ENCODE data around the gene PELI2.
A peak's percentile ranks its signal among the peaks of the same experiment; 100 is the strongest.

Gene PELI2

DNA sequence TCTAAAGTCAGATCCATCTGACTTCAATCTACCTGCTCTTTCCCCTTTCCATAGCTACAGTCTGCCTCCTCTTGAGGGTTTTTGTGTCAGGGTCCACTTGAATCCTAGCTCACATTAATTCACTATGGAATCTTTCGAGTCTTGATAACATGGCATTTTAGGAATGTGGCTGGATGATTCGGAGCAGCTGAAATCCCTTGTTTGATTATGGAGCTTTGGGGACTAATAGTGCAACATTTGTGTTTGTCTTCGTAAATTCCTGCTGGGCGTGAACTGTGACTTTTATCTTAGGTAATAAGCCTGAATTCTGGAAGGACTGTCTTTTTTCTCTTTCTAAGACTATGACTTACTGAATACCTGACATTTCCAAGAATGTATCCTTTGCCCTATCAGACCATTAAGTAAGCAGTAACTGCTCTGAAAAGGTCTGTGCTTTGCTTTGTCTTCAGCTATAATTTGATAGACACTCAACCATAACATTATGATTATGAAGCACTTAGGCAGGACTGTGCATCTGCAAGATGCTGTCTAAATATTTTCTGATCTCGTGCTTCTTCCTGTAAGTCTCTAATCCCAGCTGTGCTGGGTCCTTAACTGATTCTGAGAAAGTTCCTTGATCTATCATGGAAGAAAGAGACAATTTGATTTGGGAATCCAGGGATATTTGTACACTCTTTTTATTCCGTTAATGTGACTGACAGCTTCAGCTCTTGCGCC lies 19.0 kb upstream of the PELI2 start:
- no peak overlapping the region for H3K4me3 ChIP-seq (ENCODE audit: low read length)
- no peak overlapping the region for H3K9ac ChIP-seq (ENCODE audit: low read depth, low read length)
- 88% methylated on average over 7 of the region's 7 CpGs for WGBS
- H3K4me1 ChIP-seq (ENCODE audit: insufficient read depth, low read length): no peaks in the 10 kb centered on the region
- no peaks in the 10 kb centered on the region for H3K27me3 ChIP-seq (ENCODE audit: insufficient read depth, low read length)
- H3K9me3 ChIP-seq (ENCODE audit: insufficient read depth, low read depth, low read length): no peaks in the 10 kb centered on the region
- no peaks in the 10 kb centered on the region for H3K36me3 ChIP-seq (ENCODE audit: insufficient read depth, low read length)
- H3K27ac ChIP-seq (ENCODE audit: low read depth, low read length): no peak overlapping the region

- WGBS: 96% methylated on average over 3 of the region's 3 CpGs
- no peak overlapping the region for H3K9ac ChIP-seq (ENCODE audit: low read depth, low read length)
- H3K9me3 ChIP-seq (ENCODE audit: insufficient read depth, low read depth, low read length): no peaks in the 10 kb centered on the region
Measured at GRCh38 chr14:56100556-56100955, 17.7 kb upstream of the PELI2 start.

DNA sequence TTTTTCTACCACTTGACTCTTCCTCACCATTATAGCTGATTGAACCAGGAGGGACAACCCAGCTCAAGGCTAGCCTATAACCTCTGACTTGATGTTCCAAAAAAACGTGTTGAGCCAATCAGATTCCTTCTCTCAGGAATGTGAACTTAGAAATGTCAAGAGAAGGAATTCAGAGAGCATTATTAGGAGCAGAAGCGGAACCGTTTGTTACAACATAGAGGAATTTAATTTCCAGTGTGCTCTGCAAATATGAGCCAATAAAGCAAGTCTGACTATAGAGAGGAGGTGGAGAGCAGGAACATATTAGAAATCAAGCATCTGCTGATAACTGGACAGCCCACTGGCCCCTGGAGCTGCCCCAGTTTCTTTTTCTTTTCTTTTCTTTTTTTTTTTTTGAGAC lies 15.3 kb upstream of the PELI2 start:
- H3K27ac ChIP-seq (ENCODE audit: low read depth, low read length): no peak overlapping the region
- H3K9ac ChIP-seq (ENCODE audit: low read depth, low read length): no peak overlapping the region
- no peak overlapping the region for H3K4me3 ChIP-seq (ENCODE audit: low read length)
- no peaks in the 10 kb centered on the region for H3K4me1 ChIP-seq (ENCODE audit: insufficient read depth, low read length)
- WGBS: 95% methylated on average over 3 of the region's 3 CpGs
- no peaks in the 10 kb centered on the region for H3K36me3 ChIP-seq (ENCODE audit: insufficient read depth, low read length)
- H3K9me3 ChIP-seq (ENCODE audit: insufficient read depth, low read depth, low read length): no peaks in the 10 kb centered on the region
- H3K27me3 ChIP-seq (ENCODE audit: insufficient read depth, low read length): no peaks in the 10 kb centered on the region

More at GRCh38 chr14:56100556-56100955, 17.7 kb upstream of the PELI2 start:
- Histone ChIP-seq H3K27me3 (ENCODE audit: insufficient read depth, low read length) (no peaks in the 10 kb centered on the region), H3K4me1 (ENCODE audit: insufficient read depth, low read length) (no peaks in the 10 kb centered on the region), H3K36me3 (ENCODE audit: insufficient read depth, low read length) (no peaks in the 10 kb centered on the region), H3K4me3 (ENCODE audit: low read length) (no peak overlapping the region), H3K27ac (ENCODE audit: low read depth, low read length) (no peak overlapping the region)

DNA sequence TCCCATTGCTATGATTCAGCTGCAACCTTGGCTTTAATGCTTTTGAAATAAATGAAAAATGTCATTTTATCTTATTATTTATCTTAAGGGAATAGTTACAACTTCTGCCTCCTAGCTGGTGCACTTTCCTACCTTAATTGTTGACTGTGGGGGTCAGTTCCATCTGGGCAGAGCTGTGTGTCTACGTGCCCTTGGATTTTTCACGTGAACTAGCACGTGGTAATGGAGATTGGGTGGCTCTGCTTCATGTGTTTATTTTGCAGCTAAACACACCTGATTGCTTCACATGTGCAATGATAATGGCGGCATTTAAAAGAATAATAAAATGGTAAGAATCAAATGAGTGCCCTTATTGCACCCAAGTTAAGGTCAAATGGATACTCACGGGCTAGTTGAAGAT lies 10.6 kb upstream of the PELI2 start:
- whole genome bisulfite sequencing: 90% methylated on average over 5 of the region's 5 CpGs
- no peaks in the 10 kb centered on the region for H3K27me3 ChIP-seq (ENCODE audit: insufficient read depth, low read length)
- H3K4me1 ChIP-seq (ENCODE audit: insufficient read depth, low read length): no peaks in the 10 kb centered on the region

DNA sequence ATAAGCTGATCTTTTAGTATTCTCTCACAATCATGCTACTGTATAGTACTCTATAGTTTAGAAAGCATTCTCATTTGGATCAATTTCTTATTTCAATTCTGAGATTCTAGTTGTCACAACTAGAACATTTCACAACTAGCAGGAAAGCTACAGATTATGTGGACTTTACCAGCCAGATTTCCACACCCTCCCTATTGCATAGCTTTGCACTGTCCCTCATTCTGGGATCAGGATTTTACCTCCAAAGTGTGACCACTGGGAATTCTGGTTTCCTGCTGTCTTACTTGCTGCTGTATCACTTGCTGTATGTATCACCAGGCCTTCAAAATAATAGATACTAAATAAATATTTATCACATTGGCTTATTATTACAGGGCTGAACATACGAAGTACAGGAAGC lies 10.2 kb upstream of the PELI2 start:
- no peaks in the 10 kb centered on the region for H3K27me3 ChIP-seq (ENCODE audit: insufficient read depth, low read length)
- no peak overlapping the region for H3K4me3 ChIP-seq (ENCODE audit: low read length)
- no peaks in the 10 kb centered on the region for H3K9me3 ChIP-seq (ENCODE audit: insufficient read depth, low read depth, low read length)
- H3K9ac ChIP-seq (ENCODE audit: low read depth, low read length): no peak overlapping the region
- no peaks in the 10 kb centered on the region for H3K36me3 ChIP-seq (ENCODE audit: insufficient read depth, low read length)
- H3K4me1 ChIP-seq (ENCODE audit: insufficient read depth, low read length): no peaks in the 10 kb centered on the region
- no peak overlapping the region for H3K27ac ChIP-seq (ENCODE audit: low read depth, low read length)
- WGBS: no CpG with 5 or more reads among the region's 1 CpG

More for the DNA sequence above, 10.6 kb upstream of the PELI2 start:
- Histone ChIP-seq H3K36me3 (ENCODE audit: insufficient read depth, low read length) (no peaks in the 10 kb centered on the region), H3K9ac (ENCODE audit: low read depth, low read length) (no peak overlapping the region), H3K27ac (ENCODE audit: low read depth, low read length) (no peak overlapping the region), H3K9me3 (ENCODE audit: insufficient read depth, low read depth, low read length) (no peaks in the 10 kb centered on the region), H3K4me3 (ENCODE audit: low read length) (no peak overlapping the region)

DNA sequence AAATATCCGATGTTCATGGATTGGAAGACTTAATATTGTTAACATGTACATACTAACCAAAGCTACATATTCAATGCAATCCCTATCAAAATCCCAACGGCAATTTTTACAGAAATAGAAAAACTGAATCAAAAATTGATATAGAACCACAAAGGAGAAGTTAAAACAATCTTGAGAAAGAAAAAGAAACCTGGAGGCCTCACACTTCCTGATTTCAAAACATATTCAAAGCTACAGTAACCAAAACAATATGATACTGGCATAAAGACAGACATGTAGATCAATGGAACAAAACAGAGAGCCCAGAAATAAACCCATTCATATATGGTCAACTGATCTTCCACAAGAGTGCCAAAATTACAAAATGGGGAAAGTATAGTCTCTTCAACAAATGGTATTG lies 5.4 kb upstream of the PELI2 start:
- H3K9me3 ChIP-seq (ENCODE audit: insufficient read depth, low read depth, low read length): no peaks in the 10 kb centered on the region
- H3K4me1 ChIP-seq (ENCODE audit: insufficient read depth, low read length): peaks cover 14% of the 10 kb centered on the region
- no peaks in the 10 kb centered on the region for H3K27me3 ChIP-seq (ENCODE audit: insufficient read depth, low read length)
- no peaks in the 10 kb centered on the region for H3K36me3 ChIP-seq (ENCODE audit: insufficient read depth, low read length)
- WGBS: 100% methylated on average over 1 of the region's 2 CpGs
- no peak overlapping the region for H3K4me3 ChIP-seq (ENCODE audit: low read length)
- H3K9ac ChIP-seq (ENCODE audit: low read depth, low read length): no peak overlapping the region
- no peak overlapping the region for H3K27ac ChIP-seq (ENCODE audit: low read depth, low read length)

GRCh38 chr14:56115334-56115870 lies 2.8 kb upstream of the PELI2 start:
- peaks cover 8% of the 10 kb centered on the region for H3K27me3 ChIP-seq (ENCODE audit: insufficient read depth, low read length)
- no peak overlapping the region for H3K9ac ChIP-seq (ENCODE audit: low read depth, low read length)
- no peak overlapping the region for H3K4me3 ChIP-seq (ENCODE audit: low read length)
- no peak overlapping the region for H3K27ac ChIP-seq (ENCODE audit: low read depth, low read length)
- no peaks in the 10 kb centered on the region for H3K9me3 ChIP-seq (ENCODE audit: insufficient read depth, low read depth, low read length)
- no peaks in the 10 kb centered on the region for H3K36me3 ChIP-seq (ENCODE audit: insufficient read depth, low read length)
- H3K4me1 ChIP-seq (ENCODE audit: insufficient read depth, low read length): peaks cover 21% of the 10 kb centered on the region
- WGBS: 86% methylated on average over 3 of the region's 3 CpGs

GRCh38 chr14:56115976-56116893 lies 2.0 kb upstream of the PELI2 start:
- Histone ChIP-seq H3K27ac (ENCODE audit: low read depth, low read length) (no peak overlapping the region), H3K9me3 (ENCODE audit: insufficient read depth, low read depth, low read length) (no peaks in the 10 kb centered on the region), H3K36me3 (ENCODE audit: insufficient read depth, low read length) (no peaks in the 10 kb centered on the region), H3K4me3 (ENCODE audit: low read length) (no peak overlapping the region), H3K4me1 (ENCODE audit: insufficient read depth, low read length) (peaks cover 27% of the 10 kb centered on the region), H3K9ac (ENCODE audit: low read depth, low read length) (no peak overlapping the region), H3K27me3 (ENCODE audit: insufficient read depth, low read length) (peaks cover 16% of the 10 kb centered on the region)
- 88% methylated on average over 8 of the region's 8 CpGs for WGBS

GRCh38 chr14:56118611-56119181 lies 485 bp downstream of the PELI2 start:
- Histone ChIP-seq H3K4me3 (ENCODE audit: low read length) (peak overlapping the region; percentile 76), H3K27me3 (ENCODE audit: insufficient read depth, low read length) (peaks cover 22% of the 10 kb centered on the region), H3K9me3 (ENCODE audit: insufficient read depth, low read depth, low read length) (no peaks in the 10 kb centered on the region), H3K9ac (ENCODE audit: low read depth, low read length) (peak overlapping the region; percentile 66), H3K27ac (ENCODE audit: low read depth, low read length) (peak overlapping the region; percentile 32; the same call in 1 of the 2 replicates), H3K4me1 (ENCODE audit: insufficient read depth, low read length) (peaks cover 27% of the 10 kb centered on the region), H3K36me3 (ENCODE audit: insufficient read depth, low read length) (no peaks in the 10 kb centered on the region)
- under 1% methylated on average over 87 of the region's 87 CpGs for WGBS

DNA sequence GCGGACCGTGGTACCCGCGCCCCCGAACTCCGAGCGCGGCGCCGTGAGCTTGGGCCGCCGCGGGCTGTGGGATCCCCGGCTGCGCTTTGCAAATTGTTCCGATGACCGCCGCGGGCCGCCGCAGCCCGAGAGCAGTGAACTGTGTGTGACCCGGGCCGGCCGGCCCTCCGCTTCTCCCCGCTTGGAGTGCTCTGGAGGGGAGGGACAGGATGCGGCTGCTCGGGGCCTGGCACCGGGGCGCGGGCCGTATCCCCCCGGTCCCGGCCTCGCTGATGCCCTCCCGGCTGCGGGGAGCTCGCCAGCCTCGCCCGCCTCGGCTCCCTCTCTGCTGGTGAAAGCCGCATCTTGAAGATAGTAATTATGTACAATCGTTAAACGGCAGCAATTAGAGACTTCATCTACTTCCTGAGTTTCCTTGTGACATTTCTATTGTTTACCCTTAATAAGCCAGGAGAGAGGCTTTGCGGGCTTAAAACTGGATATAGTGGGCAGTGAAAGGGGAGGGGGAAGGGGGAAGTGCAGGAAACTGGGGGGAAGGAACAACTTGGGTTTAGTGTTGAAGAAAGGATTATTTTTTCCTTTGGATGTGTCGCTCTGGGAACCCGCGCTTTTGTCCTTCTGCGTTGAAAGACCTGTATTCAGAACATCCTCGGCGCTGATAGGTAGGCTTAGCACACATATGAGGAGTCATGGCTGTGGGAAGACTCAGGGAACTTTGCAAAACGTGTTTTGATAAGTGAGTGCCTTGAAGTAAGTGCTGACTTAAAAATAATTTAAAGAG lies 1.2 kb downstream of the PELI2 start:
- Histone ChIP-seq H3K27ac (ENCODE audit: low read depth, low read length) (peak overlapping the region; percentile 13; the same call in 1 of the 2 replicates), H3K27me3 (ENCODE audit: insufficient read depth, low read length) (peaks cover 22% of the 10 kb centered on the region), H3K9ac (ENCODE audit: low read depth, low read length) (peak overlapping the region; percentile 66), H3K36me3 (ENCODE audit: insufficient read depth, low read length) (no peaks in the 10 kb centered on the region), H3K4me3 (ENCODE audit: low read length) (peak overlapping the region; percentile 76), H3K9me3 (ENCODE audit: insufficient read depth, low read depth, low read length) (no peaks in the 10 kb centered on the region), H3K4me1 (ENCODE audit: insufficient read depth, low read length) (peaks cover 27% of the 10 kb centered on the region)
- WGBS: under 1% methylated on average over 53 of the region's 53 CpGs

Measured in HUES64 (cell line).